Left ventricle myocardium inferior (tissue), 1 donor: ENCODE measurements around the gene ASMT. TPM values are rescaled to one million over a fixed set of nuclear protein-coding genes. Genes with fewer than 3 reads are reported as not detected.
"Not testable (repeated sequence)": the region's sequence is repeated elsewhere in the genome, so short reads cannot be mapped to it uniquely, and the experiment has no call there.

Experiments used
- DNase-seq: peaks from one replicate; pipeline ENCODE4 v3.0.0-alpha.2; 2020
- H3K27ac ChIP-seq: fragments of 200-600 bp; replicated peaks from 2 replicates; pipeline ENCODE4 v1.8.0; 2021
- H3K27me3 ChIP-seq: fragments of 200-600 bp; 2 replicates; pipeline ENCODE4 v1.8.0; 2021; ENCODE audit warnings: low read depth
- H3K36me3 ChIP-seq: fragments of 200-600 bp; 2 replicates; pipeline ENCODE4 v1.8.0; 2021
- H3K4me1 ChIP-seq: fragments of 200-600 bp; 2 replicates; pipeline ENCODE4 v1.8.0; 2021
- H3K4me3 ChIP-seq: fragments of 200-600 bp; 2 replicates; pipeline ENCODE4 v1.8.0; 2021; ENCODE audit warnings: mild to moderate bottlenecking, moderate library complexity
- H3K9me3 ChIP-seq: fragments of 200-600 bp; replicated peaks from 2 replicates; pipeline ENCODE4 v1.8.0; 2021
- CTCF ChIP-seq: fragments of 200-600 bp; IDR thresholded peaks from 2 replicates; pipeline ENCODE4 v1.8.0; 2021; ENCODE audit warnings: antibody characterized with exemption, mild to moderate bottlenecking, borderline replicate concordance
- intact Hi-C: fragments of 100-400 bp; cut with micrococcal nuclease; formaldehyde crosslinking; loops from one replicate; pipeline ENCODE4 v1.11.0; 2022
- total RNA-seq: library from RNA; stranded (reverse); fragmentation: NEBNext Ultra II Directional; extraction: Animal tissue kit (Norgen Biotek cat#: 25700); gene quantifications from one replicate; pipeline ENCODE4 v1.2.1, GENCODE V29; 2021
- donor health status: DM: no; HTN: yes; CAD: no; lungs with severe emphysema.

The ASMT gene
- total RNA-seq, 1 donor from 2014 or later = not detected

GRCh38 chrX:1649621-1650020, 34.8 kb downstream of the ASMT start:
- no peak for DNase-seq
- Histone ChIP-seq H3K4me1 (no peaks in the 10 kb centered on the region), H3K4me3 (no peak overlapping the region), H3K27me3 (peaks cover 26% of the 10 kb centered on the region), H3K9me3 (peaks cover 23% of the 10 kb centered on the region), H3K36me3 (no peaks in the 10 kb centered on the region), H3K27ac (no peak overlapping the region)
- intact Hi-C loops = loop anchor here (10.0 kb wide), 1 partner anchor 935 kb away; no protein-coding TSS in a partner anchor
- TF ChIP-seq CTCF = no peak

GRCh38 chrX:1652011-1652811, 37.4 kb downstream of the ASMT start:
- peak; percentile 85 for TF ChIP-seq CTCF
- H3K9me3 ChIP-seq, H3K4me1 ChIP-seq, H3K4me3 ChIP-seq, DNase-seq, H3K36me3 ChIP-seq, H3K27ac ChIP-seq: not testable (repeated sequence)
- H3K27me3 ChIP-seq = peaks cover 32% of the 10 kb centered on the region
- intact Hi-C loops = loop anchor here (10.0 kb wide), 1 partner anchor 933 kb away; no protein-coding TSS in a partner anchor

GRCh38 chrX:1656379-1656778, 41.5 kb downstream of the ASMT start:
- H3K27me3 ChIP-seq = peaks cover 19% of the 10 kb centered on the region
- H3K36me3 ChIP-seq = no peaks in the 10 kb centered on the region
- H3K9me3 ChIP-seq = no peaks in the 10 kb centered on the region
- no peak for DNase-seq
- no peak overlapping the region for H3K27ac ChIP-seq
- H3K4me1 ChIP-seq = peaks cover 9% of the 10 kb centered on the region
- TF ChIP-seq CTCF = no peak
- intact Hi-C loops = loop anchor here (10.0 kb wide), 1 partner anchor 928 kb away; no protein-coding TSS in a partner anchor
- no peak overlapping the region for H3K4me3 ChIP-seq

GRCh38 chrX:1657367-1658070, 42.7 kb downstream of the ASMT start:
- Histone ChIP-seq H3K4me3 (no peak overlapping the region), H3K4me1 (peaks cover 9% of the 10 kb centered on the region), H3K9me3 (no peaks in the 10 kb centered on the region), H3K36me3 (no peaks in the 10 kb centered on the region), H3K27ac (no peak overlapping the region), H3K27me3 (peaks cover 19% of the 10 kb centered on the region)
- no peak for TF ChIP-seq CTCF
- no peak for DNase-seq
- intact Hi-C loops = loop anchor here (10.0 kb wide), 1 partner anchor 927 kb away; no protein-coding TSS in a partner anchor

- no peak overlapping the region for H3K4me3 ChIP-seq
- H3K27ac ChIP-seq = no peak overlapping the region
- no peaks in the 10 kb centered on the region for H3K9me3 ChIP-seq
- intact Hi-C loops = loop anchor here (10.0 kb wide), 1 partner anchor 927 kb away; no protein-coding TSS in a partner anchor
- no peak for DNase-seq
- no peak for TF ChIP-seq CTCF
- no peaks in the 10 kb centered on the region for H3K36me3 ChIP-seq
- H3K27me3 ChIP-seq = peaks cover 19% of the 10 kb centered on the region
- peaks cover 9% of the 10 kb centered on the region for H3K4me1 ChIP-seq
These were observed 43.2 kb downstream of the ASMT start for GRCh38 chrX:1658071-1658491.
